CD1c-positive myeloid dendritic cell (primary cell): ENCODE results near the gene ZNF254.
"Not testable (repeated sequence)": the region's sequence is repeated elsewhere in the genome, so short reads cannot be mapped to it uniquely, and the experiment has no call there.

ENCODE experiments used
- DNase-seq: peaks from one replicate; pipeline ENCODE4 v3.0.0-alpha.2; 2016; ENCODE audit errors: extremely low spot score

ZNF254 gene

DNA sequence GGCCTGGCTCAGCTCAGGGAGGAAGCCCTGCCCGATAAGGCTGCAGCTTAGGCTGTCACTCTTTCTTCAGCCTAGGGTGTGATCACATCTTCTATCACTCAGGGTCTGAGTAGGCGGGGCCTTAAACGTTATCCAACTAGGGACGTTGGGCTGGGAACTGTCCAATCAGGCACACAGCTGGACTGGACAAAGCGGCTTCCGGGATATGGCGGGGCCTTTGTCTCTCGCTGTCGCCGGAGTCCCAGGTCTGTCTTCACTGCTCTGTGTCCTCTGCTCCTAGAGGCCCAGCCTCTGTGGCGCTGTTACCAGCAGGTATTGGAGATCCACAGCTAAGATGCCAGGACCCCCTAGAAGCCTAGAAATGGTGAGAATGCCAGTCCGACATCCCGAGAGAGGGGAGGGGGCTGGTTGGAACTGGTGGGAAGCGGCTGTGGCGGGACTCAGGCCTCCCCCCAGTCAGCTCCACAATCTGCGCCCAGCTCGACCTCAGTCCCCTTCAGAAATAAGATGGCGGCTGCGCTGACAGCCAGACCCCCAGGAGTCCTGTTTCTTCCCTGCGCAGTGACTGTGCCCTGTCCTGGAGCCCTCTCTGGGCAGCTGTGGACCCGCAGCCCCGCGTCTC lies at the start of gene ZNF254:
ZNF254 (plus strand) TSS at position 214 of the 622 bp plus-strand sequence; CDS start at position 335, 121 bp downstream.
- peak; percentile 92 for DNase-seq

DNA sequence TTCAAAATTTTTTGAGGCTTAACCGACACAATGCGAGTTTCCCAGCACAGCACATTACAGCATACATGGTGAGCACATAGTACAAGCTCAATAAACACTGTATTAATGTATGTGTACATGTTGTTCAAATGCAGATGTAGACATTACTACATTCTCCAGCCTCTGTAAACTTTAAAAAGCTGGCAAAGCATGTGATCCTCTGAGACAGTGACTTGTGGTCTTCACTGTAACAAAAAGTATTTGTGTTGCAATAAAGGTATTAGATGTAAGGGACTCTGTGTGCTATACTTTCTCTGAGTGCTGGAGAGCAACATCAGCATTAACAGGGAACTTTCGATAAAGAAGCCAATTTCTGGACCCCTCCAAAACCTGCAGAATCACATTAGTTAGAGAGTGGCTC lies 46.4 kb upstream of the ZNF254 start:
- DNase-seq: no peak

DNA sequence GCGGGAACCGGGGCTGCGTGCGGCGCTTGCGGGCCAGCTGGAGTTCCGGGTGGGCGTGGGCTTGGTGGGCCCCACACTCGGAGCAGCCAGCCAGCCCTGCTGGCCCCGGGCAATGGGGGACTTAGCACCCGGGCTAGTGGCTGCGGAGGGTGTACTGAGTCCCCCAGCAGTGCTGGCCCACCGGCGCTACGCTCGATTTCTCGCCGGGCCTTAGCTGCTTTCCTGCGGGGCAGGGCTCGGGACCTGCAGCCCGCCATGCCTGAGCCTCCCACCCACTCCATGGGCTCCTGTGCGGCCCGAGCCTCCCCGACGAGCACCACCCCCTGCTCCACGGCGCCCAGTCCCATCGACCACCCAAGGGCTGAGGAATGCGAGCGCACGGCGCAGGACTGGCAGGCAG lies 45.7 kb upstream of the ZNF254 start:
- not testable (repeated sequence) for DNase-seq

DNA sequence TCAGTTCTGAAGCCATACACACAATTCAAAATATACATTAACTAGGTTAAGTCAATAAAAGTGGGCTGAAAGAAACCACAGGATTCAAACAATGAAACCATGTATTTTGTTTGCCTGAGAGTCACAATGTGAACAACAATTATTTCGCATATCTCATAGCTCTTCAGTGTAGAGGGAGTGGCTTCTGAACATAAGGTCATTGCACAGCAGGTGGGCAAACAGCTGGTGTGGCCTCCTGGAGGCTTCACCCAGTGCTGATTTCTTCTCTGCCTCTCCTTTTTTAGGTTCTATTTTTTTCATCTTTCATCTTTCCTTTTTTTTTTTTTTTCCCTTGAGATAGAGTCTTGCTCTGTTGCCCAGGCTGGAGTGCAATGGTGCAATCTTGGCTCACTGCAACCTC lies 40.4 kb upstream of the ZNF254 start:
- DNase-seq: no peak

DNA sequence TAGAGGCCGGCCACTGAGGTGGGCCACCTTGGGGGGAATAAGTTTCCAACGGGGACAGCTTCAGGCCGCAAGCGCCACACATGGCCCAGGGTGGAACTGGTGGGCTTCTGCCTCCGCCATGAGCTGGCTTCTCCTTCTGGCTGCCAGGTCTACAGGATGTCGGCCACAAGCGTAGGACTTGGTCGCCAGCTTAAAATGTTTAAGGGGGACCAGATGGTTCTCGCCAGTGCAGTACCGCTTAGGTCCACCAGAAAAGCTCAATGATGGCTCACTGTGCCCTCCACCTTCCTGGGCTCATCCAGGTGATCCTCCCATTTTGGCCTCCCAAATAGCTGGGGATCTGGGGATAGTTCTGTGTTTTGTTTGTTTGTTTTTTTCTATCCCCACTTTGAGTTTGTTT lies 38.7 kb upstream of the ZNF254 start:
- no peak for DNase-seq

DNA sequence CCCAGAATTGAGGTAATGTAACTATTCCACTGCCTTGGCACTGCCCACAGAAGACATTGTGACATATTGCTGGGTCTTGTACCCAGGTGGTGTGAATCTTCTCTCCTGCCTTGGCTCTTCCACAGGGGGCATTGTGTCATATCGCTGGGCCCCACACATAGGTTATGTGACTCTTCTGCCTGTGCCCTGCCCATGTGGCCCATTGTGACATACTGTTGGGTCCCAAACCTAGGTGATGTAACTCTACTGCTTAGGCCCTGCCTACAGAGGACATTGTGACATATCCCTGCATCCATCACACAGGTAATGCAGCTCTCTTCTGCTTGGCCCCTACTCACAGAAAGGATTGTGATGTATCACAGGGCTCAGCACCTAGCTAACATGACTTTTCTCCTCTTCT lies 37.5 kb upstream of the ZNF254 start:
- DNase-seq: no peak

DNA sequence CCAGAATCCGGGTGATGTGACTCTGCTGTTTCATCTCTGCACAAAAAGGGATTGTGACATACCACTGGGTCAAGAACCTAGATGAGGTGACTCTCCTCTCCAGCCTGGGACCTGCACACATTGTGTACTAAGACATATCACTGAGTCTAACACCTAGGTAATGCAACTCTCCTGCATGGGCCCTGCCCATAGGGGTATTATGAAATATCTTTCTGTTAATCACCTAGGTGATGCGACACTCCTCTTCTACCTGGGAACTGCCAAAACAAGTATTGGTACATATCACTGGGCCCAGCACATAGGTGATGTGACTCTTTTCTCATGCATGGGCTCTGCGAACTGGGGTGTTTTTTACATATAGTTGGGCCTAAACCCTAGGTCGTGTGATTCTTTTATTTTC lies 35.5 kb upstream of the ZNF254 start:
- DNase-seq: no peak

DNA sequence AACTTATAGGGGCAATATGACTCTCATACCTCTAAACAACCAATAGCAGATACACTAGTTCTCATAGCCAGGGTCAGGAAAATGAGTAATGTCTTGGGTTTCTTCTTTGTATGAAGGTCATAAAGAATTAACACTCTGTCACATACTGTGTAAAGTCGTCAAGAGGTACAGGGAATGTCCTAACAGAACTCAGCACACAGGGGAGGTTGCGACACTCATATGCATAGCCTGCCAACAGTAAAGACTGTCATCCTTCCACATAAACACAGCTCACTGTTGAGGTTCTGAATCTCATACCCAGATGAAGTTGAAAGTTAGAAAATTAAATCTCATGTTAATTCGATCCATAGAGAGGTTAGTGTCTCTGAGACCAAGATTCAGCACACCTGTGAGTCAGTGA lies 34.2 kb upstream of the ZNF254 start:
- no peak for DNase-seq

DNA sequence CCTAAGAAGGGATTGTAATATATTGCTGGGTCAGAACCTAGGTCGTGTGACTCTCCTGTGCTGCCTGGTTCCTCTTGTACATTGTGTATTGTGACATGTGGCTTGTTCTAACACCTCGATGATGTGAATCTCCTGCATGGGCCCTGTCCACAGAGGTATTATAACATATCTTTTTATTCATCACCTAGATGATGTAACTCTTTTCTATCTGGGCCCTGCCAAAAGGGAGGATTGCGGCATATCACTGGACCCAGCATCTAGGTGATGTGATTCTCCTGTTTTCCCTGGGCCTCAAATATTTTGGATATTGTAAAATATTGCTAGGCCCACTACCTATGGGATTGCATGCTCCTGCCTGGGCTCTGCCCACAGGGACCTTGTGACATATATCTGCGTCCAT lies 33.4 kb upstream of the ZNF254 start:
- DNase-seq: no peak

DNA sequence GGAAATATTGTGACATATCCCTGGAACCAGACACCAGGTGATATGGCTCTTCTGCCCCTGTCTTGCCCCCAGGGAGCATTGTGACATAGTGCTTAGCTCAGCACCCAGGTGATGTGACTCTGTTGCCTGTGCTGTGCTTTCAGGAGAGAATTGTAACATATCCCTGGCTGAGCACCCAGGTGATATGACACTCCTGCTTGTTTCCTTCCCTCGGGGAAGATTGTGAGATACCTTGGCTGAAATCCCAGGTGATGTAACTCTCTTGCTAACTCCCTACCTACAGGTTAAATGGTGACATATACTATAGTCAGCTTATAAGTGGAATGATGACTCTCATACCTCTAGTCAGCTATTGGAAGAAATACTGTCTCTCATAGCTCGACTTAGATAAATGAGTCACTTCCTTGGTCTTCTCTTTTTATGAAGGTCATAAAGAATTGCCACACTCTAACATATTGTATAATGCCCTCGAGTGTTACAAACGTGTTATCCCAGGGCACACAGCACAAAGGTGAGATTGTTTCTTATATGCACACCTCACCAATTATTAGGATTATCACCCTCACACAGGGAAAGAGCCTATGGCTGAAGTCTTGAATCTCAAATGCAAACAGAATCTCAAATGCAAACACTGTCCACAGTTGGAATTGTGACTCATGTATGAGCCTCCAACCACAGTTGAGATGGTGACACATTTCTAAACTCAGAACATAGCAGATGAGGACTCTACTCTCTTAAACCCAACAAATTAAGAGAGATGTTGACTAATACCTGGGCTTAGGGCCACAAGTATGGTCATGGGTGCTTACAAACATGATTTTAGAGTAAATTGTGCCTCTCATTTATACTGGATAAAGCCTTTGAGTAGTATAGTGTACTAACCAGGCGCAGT lies 32.7 kb upstream of the ZNF254 start:
- no peak for DNase-seq

DNA sequence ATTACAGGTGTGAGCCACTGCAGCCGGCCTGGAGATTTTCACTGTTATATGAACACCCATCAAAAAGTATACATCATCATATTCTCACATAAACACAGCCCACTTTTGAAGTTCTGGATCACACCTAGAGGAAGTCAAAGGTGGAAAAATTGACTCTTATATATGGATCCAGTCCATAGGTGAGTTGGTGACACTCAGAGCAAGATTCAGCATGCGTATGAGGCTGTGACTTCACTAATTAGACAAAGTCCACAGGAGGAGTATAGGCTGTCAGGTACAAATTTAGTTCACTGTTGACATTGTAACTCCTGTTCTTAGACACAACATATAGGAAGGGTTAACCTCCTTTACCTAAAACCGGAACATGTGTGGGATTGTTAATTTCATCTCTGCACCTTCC lies 31.4 kb upstream of the ZNF254 start:
- no peak for DNase-seq

DNA sequence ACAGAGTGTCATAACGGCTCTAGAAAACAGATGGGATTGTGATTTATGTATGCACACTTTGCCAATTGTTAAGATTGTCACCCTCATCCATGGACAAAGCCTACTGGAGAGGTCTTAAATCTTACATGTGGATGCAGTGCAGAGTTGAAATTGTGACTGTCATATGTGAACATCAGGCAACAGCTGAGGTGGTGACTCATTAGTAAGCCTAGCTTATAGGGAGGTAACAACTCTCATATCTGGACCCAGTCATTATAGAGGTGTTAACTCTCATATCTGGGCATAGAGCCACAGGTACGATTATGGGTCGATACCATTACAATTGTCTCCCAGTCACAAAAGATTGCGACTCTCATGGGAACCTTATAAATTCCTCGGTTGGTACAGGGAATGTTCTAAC lies 29.8 kb upstream of the ZNF254 start:
- no peak for DNase-seq

DNA sequence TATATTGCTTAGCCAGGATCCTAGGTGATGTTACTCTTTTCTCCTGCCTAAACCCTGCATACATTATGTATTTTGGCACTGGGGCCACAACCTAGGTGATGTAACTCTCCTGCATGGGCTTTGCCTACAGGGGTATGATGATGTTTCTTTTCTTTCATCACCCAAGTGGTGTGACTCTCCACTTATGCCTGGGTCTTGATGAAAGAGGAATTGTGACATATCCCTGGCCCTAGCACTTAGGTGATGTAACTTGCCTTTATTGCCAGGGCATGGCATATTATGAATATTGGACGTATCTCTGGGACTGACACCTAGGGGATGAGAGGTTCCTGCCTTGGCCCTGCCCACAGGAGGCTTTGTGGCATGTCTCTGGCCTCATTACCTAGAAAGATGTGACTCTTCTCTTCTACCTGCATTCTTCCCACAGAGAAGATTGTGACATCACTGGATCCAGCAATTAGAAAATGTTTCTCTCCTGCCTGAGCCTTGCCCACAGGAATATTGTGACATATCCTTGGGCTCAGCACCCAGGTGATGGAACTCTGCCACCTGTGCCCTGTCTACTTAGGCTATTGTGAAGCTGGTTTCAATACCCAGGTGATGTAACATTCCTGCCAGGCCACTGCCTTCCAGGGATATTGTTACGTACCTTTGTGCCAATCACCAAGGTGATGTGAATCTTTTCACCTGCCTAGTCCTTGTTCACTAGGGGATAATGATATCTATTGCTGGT lies 27.3 kb upstream of the ZNF254 start:
- DNase-seq: no peak

DNA sequence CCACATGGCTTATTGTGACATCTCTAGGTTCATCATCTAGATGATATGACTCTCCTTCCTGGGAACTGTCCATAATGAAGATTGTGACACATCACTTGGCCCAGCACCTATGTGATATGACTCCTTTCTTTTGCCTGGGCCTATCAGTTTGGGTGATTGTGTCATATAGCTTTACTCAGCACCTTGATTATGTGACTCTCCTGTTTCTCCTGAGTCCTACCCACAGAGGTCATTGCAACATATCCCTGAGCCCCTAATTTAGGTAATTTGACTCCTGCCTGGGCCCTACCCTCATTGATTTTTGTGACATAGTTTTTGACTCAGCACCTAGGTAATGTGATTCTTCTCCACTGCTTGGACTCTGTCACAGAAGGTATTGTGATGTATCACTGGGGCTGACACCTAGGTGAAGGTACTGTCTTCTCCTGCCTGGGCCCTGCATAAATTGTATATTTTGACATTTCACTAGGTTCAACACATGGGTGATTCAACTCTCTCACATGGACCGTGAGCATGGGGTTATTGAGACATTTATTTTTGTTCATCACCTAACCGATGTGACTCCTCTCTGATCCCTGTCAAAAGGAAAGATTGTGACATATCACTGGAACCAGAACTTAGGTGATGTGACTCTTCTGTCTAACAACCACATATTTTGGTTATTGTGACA lies 26.2 kb upstream of the ZNF254 start:
- no peak for DNase-seq

DNA sequence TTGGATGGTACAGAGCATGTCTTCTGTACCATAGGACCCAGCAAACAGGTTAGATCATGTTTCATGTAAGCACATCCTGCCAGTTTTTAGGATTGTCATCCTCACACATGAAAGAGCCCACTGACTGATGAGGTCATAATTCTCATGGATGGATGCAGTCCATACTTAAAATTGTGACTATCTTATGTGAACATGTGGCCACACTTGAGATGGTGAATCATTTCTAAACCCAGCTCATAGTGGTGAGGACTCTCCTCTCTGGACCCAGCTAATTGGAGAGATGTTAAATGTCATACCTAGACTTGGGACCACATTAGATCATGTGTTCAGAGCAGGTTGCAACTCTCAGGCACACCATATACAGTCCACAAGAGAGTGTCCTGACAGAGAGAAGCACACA lies 24.8 kb upstream of the ZNF254 start:
- no peak for DNase-seq

DNA sequence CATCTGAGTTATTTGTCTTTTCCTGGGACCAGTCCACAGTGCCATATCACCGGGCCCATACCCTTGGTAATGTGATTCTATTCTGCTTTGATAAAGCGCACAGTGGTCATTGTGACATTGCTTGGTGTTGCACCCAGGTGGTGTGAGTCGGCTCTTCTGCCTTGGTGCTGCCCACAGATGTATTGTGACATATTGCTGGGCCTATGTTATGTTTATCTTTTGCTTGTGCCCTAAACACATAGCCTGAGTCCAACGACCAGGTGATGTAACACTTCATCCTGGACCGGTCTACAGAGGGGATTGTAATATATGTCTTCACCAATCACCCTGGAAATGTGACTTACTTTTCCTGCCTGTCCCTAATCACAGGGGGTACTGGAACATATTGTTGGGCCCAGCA lies 23.7 kb upstream of the ZNF254 start:
- no peak for DNase-seq

DNA sequence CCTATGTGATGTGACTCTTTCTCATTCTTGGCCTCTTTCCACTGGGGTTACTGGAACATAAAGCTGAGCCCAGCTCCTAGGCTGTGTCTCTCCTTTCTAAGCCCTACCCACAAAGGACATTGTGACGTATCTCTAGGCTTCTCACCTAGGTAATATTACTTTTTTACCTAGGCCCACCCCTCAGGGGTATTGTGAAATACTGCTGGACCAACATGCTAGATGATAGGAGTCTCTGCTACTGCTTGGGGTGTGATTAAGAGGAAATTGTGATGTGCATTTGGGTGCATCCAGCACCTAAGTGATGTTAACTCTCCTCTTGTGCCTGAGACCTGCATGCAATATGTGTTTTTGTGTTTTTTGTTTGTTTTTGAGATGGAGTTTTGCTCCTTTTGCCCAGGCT lies 22.8 kb upstream of the ZNF254 start:
- DNase-seq: no peak

DNA sequence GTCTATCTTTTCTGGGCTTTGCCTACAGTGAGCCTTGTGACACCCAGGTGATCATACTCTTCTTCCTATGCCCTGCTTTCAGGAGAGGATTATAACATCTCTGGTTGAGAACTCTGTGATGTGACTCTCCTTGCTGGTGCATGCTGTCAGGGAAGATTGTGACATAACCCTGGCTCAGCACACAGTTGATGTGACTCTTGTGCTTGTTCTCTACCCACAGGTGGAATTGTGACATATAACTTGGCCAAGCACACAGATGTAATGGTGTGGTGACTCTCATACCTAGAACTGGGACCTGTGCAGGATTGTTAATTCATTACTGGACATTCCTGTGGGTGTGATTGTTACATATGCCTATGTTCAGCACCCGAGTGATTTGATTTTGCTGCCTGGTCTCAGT lies 21.7 kb upstream of the ZNF254 start:
- DNase-seq: no peak

DNA sequence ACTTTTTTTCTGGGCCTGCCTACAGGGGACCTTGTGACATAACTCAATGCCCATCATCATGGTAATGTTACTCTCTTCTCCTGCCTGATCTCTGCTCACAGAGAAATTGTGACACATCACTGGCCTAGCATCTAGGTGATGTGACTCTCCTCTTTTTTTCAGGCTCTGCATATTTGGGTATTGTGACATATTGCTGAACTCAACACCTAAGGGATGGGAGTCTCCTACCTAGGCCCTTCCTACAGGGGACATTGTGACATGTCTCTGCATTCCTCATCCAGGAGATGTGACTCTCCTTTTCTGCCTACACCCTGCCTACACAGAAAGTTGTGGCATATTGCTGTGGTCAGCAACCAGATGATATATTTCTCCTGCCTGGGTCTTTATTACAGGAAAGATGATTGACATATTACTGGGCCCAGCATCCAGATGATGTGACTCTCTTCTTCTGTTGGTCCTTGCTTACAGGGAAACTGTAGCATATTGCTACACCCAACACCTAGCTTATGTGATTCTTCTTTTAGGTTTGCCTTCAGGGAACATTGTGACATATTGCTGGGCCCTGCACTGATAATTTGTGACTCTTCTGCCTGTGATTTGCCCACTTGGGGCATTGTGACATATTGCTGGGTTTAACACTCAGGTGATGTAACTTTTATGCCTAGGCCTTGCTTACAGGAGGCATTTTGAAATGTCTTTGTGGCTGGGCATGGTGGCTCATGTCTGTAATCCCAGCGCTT lies 21.0 kb upstream of the ZNF254 start:
- DNase-seq: no peak

DNA sequence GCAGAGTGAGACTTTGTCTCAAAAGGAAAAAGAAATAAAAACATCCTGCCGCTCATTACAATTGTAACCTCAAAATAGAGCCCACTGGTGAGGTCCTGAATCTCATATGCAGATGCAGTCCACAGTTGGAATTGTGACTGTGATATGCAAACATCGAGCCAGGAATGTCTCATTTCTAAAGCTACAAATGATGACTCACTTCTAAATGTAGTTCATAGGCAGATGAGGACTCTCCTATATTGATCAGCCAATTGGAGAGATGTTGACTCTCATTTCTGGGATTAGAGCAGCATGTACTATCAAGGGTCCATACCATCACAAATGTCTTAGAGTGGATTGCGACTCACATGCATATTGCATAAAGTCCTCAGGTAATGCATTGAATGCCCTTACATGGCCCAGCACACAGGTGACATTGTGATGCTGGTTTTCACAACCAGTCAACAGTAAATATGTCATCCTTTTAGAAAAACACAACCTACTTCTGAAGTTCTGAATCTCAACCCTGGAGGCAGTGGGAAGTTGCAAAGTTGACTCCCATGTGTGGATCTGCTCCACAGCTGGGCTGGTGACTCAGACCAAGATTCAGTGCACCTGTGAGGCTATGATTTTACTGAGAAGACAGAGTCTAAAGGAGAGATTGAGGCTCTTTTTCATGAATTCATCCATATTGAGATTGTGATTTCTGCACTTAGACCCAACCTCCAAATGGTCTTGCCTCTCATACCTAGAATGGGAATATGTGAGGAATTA lies 16.9 kb upstream of the ZNF254 start:
- no peak for DNase-seq

DNA sequence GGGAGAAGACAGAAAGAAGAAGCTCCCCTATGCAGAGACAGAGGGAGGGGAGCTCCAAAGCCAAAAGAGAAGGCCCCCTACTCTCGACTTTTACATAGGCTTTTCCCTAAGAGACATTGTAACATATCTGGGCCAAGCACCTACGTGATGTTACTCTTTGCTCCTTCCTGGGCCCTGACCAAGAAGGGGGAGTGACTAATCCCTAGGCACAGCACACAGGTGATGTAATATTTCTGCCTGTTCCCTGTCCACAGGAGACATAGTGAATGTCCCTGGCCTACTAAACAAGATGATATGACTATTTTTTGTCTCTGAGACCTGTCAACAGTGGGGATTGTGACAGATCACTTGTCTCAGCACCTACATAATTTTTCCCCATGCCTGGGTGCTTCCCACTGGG lies 15.9 kb upstream of the ZNF254 start:
- DNase-seq: no peak
